Renal cortical epithelial cell (primary cell): Measurements from ENCODE around the gene ARHGEF18. TPM values are rescaled to one million over a fixed set of nuclear protein-coding genes. Genes with fewer than 3 reads are reported as not detected.

ENCODE experiments used
- DNase-seq: peaks from one replicate; pipeline ENCODE4 v3.0.0-alpha.2; 2011; ENCODE audit warnings: low read depth
- total RNA-seq: library from RNA; depleted of rRNA; stranded (reverse); fragments of >200 nt; gene quantifications from 2 replicates; pipeline ENCODE4 v1.2.3, GENCODE V29; 2014

The ARHGEF18 gene
- total RNA-seq, 1 donor from 2014 or later = 66.0 TPM

DNA sequence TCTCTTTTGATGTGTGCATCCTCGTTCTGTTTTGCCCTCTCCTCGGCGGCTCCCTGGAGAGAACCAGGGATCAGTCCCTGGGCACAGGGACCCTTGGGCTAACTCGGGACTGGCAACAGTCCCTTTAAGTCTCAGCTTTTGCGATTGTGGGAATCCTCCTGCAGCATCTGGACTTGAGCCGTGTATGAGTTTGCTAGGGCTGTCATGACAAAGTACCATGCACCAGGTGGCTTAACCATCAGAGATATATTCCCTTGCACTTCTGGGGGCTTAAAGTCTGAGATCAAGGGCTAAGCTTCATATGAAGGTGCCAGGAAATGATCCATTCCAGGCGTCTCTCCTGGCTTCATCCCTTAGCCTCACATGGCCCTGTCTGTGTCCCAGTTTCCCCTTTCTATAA, 34.5 kb downstream of the ARHGEF18 start:
- no peak for DNase-seq

DNA sequence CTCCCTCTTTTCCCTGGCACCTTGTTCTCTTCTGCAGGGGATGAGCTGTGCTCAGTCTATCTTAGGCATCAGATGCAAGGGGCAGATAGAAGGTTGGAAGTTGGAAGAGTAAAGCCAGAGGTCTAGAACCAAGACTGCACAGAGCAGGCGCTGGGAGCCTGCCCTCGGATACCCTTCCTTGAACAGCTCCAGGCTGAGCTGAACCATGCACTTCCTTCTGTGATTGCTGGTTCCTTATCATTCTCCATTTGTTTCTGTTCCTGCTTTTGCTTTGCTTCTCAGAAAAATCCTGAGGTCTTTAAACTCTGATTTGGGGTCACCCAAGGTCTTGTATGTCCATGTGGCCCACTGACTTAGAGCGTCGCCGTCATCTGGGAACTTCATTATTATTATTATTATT, 36.3 kb downstream of the ARHGEF18 start:
- DNase-seq = no peak

DNA sequence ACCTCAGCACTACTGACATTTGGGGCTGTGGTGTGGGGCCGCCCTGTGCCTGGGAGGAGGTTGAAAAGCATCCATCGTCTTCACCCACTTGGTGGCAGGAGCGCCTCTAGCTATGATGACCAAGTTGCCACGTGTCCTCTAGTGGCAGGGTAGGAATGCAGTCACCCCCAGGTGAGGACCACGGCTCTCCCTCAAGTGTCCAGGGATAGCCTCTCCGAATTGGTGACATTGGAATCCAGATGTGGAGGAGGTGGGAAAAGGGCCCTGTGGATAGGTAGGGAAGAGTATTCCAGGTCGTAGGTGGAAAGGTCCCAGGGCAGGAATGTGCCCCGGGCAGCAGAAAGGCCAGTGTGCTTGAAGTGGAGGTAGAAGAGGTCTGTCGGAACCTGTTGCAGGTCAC, 37.6 kb downstream of the ARHGEF18 start:
- peak; percentile 7 for DNase-seq

DNA sequence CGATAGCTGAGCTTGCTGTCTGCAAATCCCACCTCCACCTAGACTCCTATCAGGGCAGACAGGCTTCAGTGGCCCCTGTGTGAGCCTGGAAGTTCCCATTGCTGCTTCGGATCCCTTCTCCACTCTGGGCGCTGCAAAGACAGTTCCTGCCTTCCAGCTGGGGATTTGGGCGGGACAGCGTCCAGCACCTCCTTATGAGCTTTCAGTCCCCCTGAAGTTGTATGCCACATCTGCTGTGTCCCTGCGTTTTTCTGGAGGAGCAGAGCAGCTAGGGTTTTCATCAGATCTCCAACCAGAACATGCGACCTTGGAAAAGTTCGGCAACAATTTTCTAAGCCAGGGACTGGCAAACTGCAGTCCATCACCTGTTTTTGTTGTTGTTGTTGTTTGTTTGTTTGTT, 38.0 kb downstream of the ARHGEF18 start:
- DNase-seq = no peak

DNA sequence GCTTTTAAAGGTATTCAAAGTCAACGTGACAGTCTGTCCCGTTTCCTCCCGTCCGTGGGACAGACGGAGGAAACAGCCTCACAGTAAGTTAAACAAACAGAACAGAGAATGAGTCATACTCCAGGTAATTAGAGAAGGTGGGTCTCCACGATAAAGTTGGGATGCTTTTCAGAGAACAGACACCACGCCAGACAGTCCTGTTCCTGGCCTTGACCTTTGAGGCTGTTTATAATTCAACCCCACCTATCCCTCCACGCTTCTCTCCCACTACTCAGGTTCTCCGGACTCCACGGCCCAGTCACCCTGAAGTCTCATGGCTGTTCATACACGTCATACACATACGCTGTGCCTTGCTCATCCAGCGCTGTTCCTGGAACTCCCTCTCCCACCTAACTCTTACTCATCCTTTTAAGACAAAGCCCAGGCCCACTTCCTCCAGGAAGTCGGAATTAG, 42.5 kb downstream of the ARHGEF18 start:
- DNase-seq = peak; percentile 82

DNA sequence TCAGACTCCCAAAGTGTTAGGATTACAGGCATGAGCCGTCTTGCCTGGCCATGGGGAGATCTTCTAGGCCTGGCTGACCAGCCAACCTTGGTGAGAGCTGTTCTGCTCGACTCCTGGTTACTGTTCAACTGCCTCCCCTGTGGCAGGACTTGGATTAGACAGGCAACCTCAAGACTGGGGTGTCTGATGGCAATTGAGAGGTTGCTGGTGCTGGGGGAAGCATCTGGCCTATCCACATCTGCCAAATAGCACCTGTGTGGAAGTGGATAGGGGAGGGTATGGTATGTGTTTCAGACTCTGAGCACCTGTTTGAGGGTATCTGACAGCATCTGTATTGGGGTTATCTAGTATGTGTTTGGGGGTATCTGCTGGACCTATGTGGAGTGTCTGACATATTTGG, 44.7 kb downstream of the ARHGEF18 start:
- peak; percentile 32 for DNase-seq

DNA sequence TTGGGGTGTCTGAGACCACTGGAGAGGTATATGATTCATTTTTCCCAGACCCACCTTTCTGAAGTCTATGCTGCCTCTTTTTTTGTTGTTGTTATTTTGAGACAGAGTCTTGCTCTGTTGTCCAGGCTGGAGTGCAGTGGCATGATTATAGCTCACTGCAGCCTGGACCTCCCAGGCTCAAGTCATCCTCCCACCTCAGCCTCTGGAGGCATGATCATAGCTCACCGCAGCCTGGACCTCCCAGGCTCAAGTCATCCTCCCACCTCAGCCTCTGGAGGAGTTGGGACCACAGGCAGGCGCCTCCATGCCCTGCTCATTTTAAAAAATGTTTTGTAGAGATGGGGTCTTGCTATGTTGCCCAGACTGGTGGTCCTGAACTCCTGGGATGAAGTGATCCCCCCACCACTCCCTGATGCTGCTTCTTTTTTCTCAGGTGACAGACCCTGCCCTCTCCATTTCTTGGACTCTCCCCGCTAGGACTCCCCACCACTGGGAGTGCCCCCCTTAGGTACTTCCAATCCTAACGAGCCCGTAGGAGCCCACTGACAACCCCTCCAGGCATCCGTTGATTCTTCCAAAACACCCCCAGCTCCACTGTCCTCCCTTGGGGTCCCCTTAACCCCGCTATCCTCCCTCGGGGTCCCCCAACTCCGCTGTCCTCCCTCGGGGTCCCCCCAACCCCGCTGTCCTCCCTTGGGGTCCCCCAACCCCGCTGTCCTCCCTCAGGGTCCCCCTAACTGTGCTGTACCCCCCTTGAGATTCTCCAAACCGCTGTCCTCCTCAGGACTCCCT, 45.4 kb downstream of the ARHGEF18 start:
- no peak for DNase-seq

DNA sequence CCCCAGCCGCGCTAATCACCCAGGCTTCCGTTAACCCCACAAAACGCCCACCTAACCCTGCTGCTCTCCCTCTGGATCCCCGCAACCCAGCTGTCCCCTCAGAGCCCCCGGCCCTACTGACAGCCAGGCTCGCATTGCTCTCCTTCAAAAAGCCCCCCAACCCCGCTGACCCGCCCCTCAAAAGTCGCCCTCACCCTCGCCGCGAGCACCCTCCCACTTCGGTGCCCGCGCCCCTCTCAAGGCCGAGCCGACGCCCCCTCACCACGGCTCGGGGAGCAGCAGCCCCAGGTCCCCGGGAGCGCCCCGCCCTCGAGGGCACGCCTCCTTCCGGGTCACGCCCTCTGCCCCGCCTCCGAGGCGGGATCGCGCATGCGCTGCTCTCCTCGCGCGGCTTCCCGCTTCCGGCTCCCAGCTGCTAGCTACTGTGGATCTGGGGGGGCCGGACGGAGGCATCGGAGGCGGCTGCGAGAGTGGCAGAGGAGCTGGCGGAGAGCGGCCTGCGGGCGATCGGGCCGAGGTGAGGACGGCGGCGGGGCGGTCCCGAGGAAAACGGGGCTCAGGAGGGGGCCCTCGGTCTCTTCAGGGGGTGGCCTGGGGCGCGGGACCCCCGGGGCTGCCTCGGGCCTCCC, 46.1 kb downstream of the ARHGEF18 start:
- peak; percentile 66 for DNase-seq

DNA sequence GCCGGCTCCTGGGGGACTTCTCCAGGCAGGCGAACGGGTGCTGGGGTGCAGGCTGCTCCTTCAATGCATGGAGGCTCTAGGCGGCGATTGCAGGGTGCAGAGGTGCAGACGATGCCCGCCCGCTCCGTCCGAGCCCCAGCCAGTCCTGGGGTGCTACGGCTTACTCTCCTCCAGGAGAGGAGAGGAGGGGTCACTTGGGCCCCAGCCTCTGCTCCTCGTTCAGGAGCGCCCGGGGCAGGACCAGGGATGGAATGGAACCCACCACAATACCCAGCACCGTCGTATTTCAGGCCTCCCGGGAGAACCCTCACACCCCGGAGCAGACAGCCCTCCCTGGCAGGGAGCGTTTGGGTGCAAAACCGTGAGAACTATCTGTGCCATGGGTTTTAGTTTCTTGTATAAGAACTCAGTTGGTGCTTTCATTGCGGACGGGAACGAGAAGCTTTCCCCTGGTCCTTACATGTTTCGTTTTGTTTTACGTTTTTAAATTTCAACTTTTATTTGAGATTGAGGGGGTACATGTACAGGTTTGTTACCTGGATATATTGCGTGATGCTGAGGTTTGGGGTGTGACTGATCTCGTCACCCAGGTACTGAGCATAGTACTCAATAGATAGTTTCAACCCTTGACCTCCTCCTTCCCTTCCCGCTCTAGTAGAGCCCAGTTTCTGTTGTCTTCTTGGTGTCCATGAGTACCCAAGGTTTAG, 46.8 kb downstream of the ARHGEF18 start:
- no peak for DNase-seq

DNA sequence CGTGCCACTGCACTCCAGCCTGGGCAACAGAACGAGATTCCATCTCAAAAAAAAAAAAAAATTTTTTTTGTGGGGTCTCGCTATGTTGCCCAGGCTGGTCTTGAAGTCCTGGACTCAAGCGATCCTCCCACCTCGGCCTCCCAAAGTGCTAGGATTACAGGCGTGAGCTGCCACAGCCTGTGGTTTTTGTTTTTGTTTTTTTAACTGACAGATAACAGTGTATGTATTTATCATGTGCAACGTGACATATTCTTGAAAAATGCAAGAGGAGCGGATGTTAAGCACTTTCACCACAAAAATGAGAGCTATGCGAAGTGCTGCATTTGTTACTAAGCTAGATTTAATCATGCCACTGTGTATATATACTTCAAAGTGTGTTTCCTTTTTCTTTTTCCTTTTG, 49.0 kb downstream of the ARHGEF18 start:
- DNase-seq = peak; percentile 90

Other genes with a start within 250 kb of the ARHGEF18 start
- 3.8 and 19.8 TPM in 2 replicates for gene INSR, start 54.5 kb upstream of the ARHGEF18 start, total RNA-seq
- 5.2 and 6.9 TPM in 2 replicates for gene PEX11G, start 140.1 kb downstream of the ARHGEF18 start, total RNA-seq
- 10.9 and 27.1 TPM in 2 replicates for gene ZNF358, start 167.2 kb downstream of the ARHGEF18 start, total RNA-seq
- 3.1 and 5.7 TPM in 2 replicates for gene MCOLN1, start 173.7 kb downstream of the ARHGEF18 start, total RNA-seq
- 79.7 and 149 TPM in 2 replicates for gene PNPLA6, start 186.8 kb downstream of the ARHGEF18 start, total RNA-seq
- gene CAMSAP3, start 246.9 kb downstream of the ARHGEF18 start, total RNA-seq = 1.9 and 3.8 TPM in 2 replicates